OCI-LY1 (cell line): ENCODE results near the gene DTNB.
"Not testable (repeated sequence)": the region's sequence is repeated elsewhere in the genome, so short reads cannot be mapped to it uniquely, and the experiment has no call there.

Experiments used
- H2AFZ ChIP-seq: fragments of 200-600 bp; sonication (generic), shearing (Covaris generic); 2 replicates; pipeline ENCODE4 v1.6.0; 2014; ENCODE audit warnings: antibody characterized with exemption, mild to moderate bottlenecking, low read length
- H3F3A ChIP-seq: fragments of 200-600 bp; sonication (generic), shearing (Covaris generic); 2 replicates; pipeline ENCODE4 v1.6.0; 2014; ENCODE audit warnings: mild to moderate bottlenecking, antibody characterized with exemption, low read length, moderate library complexity; ENCODE audit not compliant: insufficient read depth
- H3K27ac ChIP-seq: fragments of 200-600 bp; sonication (generic); 2 replicates; pipeline ENCODE4 v1.5.1; 2014; ENCODE audit warnings: low read length, mixed run types, mild to moderate bottlenecking, low read depth; ENCODE audit not compliant: poor library complexity, severe bottlenecking
- H3K27me3 ChIP-seq: fragments of 200-600 bp; sonication (generic); 2 replicates; pipeline ENCODE4 v1.6.0; 2014; ENCODE audit warnings: antibody characterized with exemption, mild to moderate bottlenecking, low read length, moderate library complexity; ENCODE audit not compliant: insufficient read depth
- H3K36me3 ChIP-seq: fragments of 200-600 bp; sonication (generic); 2 replicates; pipeline ENCODE4 v1.6.1; 2014; ENCODE audit warnings: mild to moderate bottlenecking, antibody characterized with exemption, low read length, moderate library complexity, mixed read lengths; ENCODE audit not compliant: insufficient read depth
- H3K4me1 ChIP-seq: fragments of 200-600 bp; sonication (generic); 2 replicates; pipeline ENCODE4 v1.5.1; 2014; ENCODE audit warnings: mild to moderate bottlenecking, low read length, moderate library complexity; ENCODE audit not compliant: insufficient read depth, severe bottlenecking
- H3K4me2 ChIP-seq: fragments of 200-600 bp; sonication (generic), shearing (Covaris generic); 2 replicates; pipeline ENCODE4 v1.6.1; 2014; ENCODE audit warnings: low read length
- H3K4me3 ChIP-seq: fragments of 200-600 bp; sonication (generic); 2 replicates; pipeline ENCODE4 v1.5.1; 2014; ENCODE audit warnings: low read length, low read depth, mild to moderate bottlenecking, mixed read lengths; ENCODE audit not compliant: poor library complexity, severe bottlenecking
- H3K79me2 ChIP-seq: fragments of 200-600 bp; shearing (Covaris generic); 2 replicates; pipeline ENCODE4 v1.6.1; 2016; ENCODE audit warnings: mixed run types, low read length, mixed read lengths; ENCODE audit not compliant: insufficient read depth
- H3K9ac ChIP-seq: fragments of 200-600 bp; sonication (generic), shearing (Covaris generic); 2 replicates; pipeline ENCODE4 v1.6.1; 2014; ENCODE audit warnings: mild to moderate bottlenecking, low read length, mixed read lengths
- H3K9me2 ChIP-seq: fragments of 200-600 bp; sonication (generic), shearing (Covaris generic); 2 replicates; pipeline ENCODE4 v1.6.1; 2014; ENCODE audit warnings: low read depth, mild to moderate bottlenecking, low read length, mixed read lengths
- H3K9me3 ChIP-seq: fragments of 200-600 bp; shearing (Covaris generic); 2 replicates; pipeline ENCODE4 v1.6.1; 2014; ENCODE audit warnings: low read length, mixed read lengths
- H4K20me1 ChIP-seq: fragments of 200-600 bp; sonication (generic), shearing (Covaris generic); 2 replicates; pipeline ENCODE4 v1.6.0; 2016; ENCODE audit warnings: mild to moderate bottlenecking, low read length; ENCODE audit not compliant: insufficient read depth
- EZH2 ChIP-seq: fragments of 200-600 bp; sonication (generic), shearing (Covaris generic); IDR thresholded peaks from 2 replicates; pipeline ENCODE4 v1.8.0; 2017; ENCODE audit warnings: borderline replicate concordance, mixed run types, mild to moderate bottlenecking, antibody characterized with exemption, low read length, moderate library complexity, mixed read lengths
- TF ChIP-seq, protein P1 (sequence below): fragments of 200-600 bp; sonication (generic), shearing (Covaris generic); IDR thresholded peaks from 2 replicates; pipeline ENCODE4 v1.5.1; 2017; ENCODE audit warnings: mild to moderate bottlenecking, antibody characterized with exemption, low read length, moderate library complexity, mixed read lengths

DTNB gene

DNA sequence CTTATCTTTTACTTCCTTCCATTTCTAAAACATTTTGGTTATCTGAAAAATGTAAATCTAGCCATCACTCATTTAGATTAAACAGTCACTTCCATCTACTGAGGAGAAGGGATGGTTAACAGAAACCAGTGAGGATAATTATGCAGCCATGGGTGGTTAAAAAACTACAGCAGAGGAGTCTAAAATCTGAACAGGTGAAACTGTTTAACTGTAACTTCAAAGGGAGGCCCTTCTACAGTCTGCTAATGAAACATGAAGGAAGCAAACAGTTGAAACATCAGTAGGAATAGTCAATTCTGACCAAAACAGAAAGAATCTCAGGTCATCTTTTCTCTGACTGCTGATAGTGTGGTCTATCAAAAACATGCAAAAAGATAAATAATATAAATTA, 71.0 kb downstream of the DTNB start:
- Histone ChIP-seq H3K4me1 (no peaks in the 10 kb centered on the region), H3K79me2 (no peaks in the 10 kb centered on the region), H3K9me2 (no peaks in the 10 kb centered on the region), H3K27ac (no peak overlapping the region), H3K9me3 (no peaks in the 10 kb centered on the region), H2AFZ (no peak overlapping the region), H3K36me3 (no peaks in the 10 kb centered on the region), H3F3A (no peaks in the 10 kb centered on the region), H3K27me3 (no peaks in the 10 kb centered on the region), H4K20me1 (no peaks in the 10 kb centered on the region), H3K4me3 (no peak overlapping the region), H3K4me2 (no peak overlapping the region), H3K9ac (no peak overlapping the region)
- TF ChIP-seq EZH2, result no peak
- TF ChIP-seq, protein P1, sequence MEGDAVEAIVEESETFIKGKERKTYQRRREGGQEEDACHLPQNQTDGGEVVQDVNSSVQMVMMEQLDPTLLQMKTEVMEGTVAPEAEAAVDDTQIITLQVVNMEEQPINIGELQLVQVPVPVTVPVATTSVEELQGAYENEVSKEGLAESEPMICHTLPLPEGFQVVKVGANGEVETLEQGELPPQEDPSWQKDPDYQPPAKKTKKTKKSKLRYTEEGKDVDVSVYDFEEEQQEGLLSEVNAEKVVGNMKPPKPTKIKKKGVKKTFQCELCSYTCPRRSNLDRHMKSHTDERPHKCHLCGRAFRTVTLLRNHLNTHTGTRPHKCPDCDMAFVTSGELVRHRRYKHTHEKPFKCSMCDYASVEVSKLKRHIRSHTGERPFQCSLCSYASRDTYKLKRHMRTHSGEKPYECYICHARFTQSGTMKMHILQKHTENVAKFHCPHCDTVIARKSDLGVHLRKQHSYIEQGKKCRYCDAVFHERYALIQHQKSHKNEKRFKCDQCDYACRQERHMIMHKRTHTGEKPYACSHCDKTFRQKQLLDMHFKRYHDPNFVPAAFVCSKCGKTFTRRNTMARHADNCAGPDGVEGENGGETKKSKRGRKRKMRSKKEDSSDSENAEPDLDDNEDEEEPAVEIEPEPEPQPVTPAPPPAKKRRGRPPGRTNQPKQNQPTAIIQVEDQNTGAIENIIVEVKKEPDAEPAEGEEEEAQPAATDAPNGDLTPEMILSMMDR, result no peak

DNA sequence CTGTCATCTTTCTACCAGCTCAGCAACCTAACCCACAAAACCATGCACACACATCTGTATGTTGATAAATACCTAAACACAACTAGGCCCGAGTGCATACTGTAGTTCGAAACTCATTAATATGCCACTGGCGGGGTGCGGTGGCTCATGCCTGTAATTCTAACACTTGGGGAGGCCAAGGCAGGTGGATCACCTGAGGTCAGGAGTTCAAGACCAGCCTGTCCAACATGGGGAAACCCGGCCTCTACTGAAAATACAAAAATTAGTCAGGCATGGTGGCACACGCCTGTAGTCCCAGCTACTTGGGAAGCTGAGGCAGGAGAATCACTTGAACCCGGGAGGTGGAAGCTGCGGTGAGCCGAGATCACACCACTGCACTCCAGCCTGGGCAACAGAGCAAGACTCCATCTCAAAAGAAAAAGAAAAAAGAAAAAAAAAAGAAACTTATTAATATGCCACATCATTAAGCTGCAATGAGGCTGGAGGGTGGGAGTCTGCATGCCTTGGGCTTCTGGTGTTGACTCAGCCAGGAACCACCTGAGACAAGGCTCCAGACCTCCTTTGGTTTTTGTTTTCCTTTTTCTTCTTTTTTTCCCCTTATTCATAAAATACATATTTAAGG, 71.6 kb downstream of the DTNB start:
- not testable (repeated sequence) for H3K9me2 ChIP-seq, H3K9ac ChIP-seq, H3F3A ChIP-seq, H3K4me2 ChIP-seq, H3K79me2 ChIP-seq, H3K27me3 ChIP-seq, H3K36me3 ChIP-seq, H3K4me1 ChIP-seq, H3K9me3 ChIP-seq, H3K4me3 ChIP-seq, H3K27ac ChIP-seq, H4K20me1 ChIP-seq, H2AFZ ChIP-seq

DNA sequence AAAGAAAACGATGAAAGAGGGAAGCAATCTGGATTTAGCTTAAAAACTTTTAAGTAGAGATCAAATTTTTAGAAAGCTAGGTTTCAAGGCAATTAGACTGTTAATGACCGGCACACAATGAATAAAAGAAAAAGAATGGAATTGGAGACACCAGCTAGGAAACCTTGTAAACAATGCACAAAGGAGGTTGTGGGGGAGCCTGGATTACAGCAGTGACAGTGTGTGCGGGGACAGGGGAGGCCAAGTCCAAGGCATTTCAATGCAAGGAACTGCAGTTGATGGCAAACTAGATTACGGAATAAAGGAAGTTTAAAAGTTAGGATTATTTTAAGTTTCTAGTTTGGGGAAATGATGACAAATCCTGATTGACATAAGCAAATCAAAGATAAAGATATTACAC, 74.5 kb downstream of the DTNB start:
- no peaks in the 10 kb centered on the region for H3K27me3 ChIP-seq
- no peaks in the 10 kb centered on the region for H3K36me3 ChIP-seq
- no peak overlapping the region for H3K4me2 ChIP-seq
- no peak overlapping the region for H3K9ac ChIP-seq
- TF ChIP-seq, protein P1, result no peak
- TF ChIP-seq EZH2, result no peak
- H3K9me2 ChIP-seq, result no peaks in the 10 kb centered on the region
- H3K9me3 ChIP-seq, result no peaks in the 10 kb centered on the region
- no peaks in the 10 kb centered on the region for H3K4me1 ChIP-seq
- no peaks in the 10 kb centered on the region for H4K20me1 ChIP-seq
- H3K27ac ChIP-seq, result no peak overlapping the region
- no peak overlapping the region for H2AFZ ChIP-seq
- no peak overlapping the region for H3K4me3 ChIP-seq
- no peaks in the 10 kb centered on the region for H3F3A ChIP-seq
- H3K79me2 ChIP-seq, result no peaks in the 10 kb centered on the region

DNA sequence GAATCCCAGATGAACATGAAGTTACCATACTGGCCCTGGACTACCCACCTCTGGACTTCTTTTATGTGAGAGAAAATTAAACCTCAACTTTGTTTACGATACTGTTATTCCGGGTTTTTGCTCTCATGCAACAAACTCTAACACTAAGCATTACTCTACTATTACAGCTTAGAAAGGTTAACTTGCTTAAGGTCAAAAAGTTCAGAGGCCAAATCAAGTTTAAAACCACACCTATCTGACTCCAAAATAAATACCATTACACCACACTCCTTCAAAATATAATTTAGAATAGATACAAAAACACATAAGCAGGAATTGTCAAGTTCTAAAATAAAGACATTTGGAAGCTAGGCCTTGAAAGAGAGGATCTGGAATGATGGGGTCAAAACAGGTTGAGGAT, 75.0 kb downstream of the DTNB start:
- Histone ChIP-seq H4K20me1 (no peaks in the 10 kb centered on the region), H3K27me3 (no peaks in the 10 kb centered on the region), H3K27ac (no peak overlapping the region), H3K9me2 (no peaks in the 10 kb centered on the region), H3K4me1 (no peaks in the 10 kb centered on the region), H3K4me3 (no peak overlapping the region), H3K36me3 (no peaks in the 10 kb centered on the region), H3K79me2 (no peaks in the 10 kb centered on the region), H3F3A (no peaks in the 10 kb centered on the region), H2AFZ (no peak overlapping the region), H3K9ac (no peak overlapping the region), H3K4me2 (no peak overlapping the region), H3K9me3 (no peaks in the 10 kb centered on the region)
- no peak for TF ChIP-seq EZH2
- TF ChIP-seq, protein P1, result no peak
